Spleen (tissue), 7 donors: Measurements from ENCODE around the gene INKA1.

Source experiments
- POLR2A ChIP-seq, 3 donors: fragments of 450-650 bp; IDR thresholded peaks; one replicate each; pipeline ENCODE4 v1.5.1; 2017; ENCODE audit warnings: antibody characterized with exemption in 3 of 3, mild to moderate bottlenecking in 1 of 3
- POLR2AphosphoS5 ChIP-seq, 3 donors: sonication (generic); formaldehyde crosslinking; IDR thresholded peaks; one replicate each; pipeline ENCODE4 v1.5.1; 2017; ENCODE audit warnings: antibody characterized with exemption in 3 of 3
- TF ChIP-seq, protein P1 (sequence below), 11 experiments: fragments of 200-600 bp in 7 of 11; fragments of 450-650 bp in 4 of 11; sonication (generic) in 4 of 11; IDR thresholded peaks in 8 of 11; conservative IDR thresholded peaks in 3 of 11; 1 replicate in 7 of 11; 2 replicates in 4 of 11; pipeline versions ENCODE4 v1.4.0 to v1.8.0; 2016 to 2021; ENCODE audit warnings: antibody characterized with exemption in 11 of 11, inconsistent platforms in 4 of 11, mild to moderate bottlenecking in 1 of 11
- donor health status: DM: no; HTN: no; CAD: no; lungs with moderate emphysema.
- donor health status: DM: no; HTN: no; CAD: no.
- donor health status: DM: no; HTN: no; CAD: no.

GRCh38 chr3:49807431-49808114, 4.5 kb downstream of the INKA1 start:
- TF ChIP-seq, protein P1, sequence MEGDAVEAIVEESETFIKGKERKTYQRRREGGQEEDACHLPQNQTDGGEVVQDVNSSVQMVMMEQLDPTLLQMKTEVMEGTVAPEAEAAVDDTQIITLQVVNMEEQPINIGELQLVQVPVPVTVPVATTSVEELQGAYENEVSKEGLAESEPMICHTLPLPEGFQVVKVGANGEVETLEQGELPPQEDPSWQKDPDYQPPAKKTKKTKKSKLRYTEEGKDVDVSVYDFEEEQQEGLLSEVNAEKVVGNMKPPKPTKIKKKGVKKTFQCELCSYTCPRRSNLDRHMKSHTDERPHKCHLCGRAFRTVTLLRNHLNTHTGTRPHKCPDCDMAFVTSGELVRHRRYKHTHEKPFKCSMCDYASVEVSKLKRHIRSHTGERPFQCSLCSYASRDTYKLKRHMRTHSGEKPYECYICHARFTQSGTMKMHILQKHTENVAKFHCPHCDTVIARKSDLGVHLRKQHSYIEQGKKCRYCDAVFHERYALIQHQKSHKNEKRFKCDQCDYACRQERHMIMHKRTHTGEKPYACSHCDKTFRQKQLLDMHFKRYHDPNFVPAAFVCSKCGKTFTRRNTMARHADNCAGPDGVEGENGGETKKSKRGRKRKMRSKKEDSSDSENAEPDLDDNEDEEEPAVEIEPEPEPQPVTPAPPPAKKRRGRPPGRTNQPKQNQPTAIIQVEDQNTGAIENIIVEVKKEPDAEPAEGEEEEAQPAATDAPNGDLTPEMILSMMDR (IDR thresholded peaks at IDR 0.05 in 8 of 11, conservative IDR thresholded peaks at IDR 0.05 in 3 of 11) = no peak
- TF ChIP-seq POLR2A (IDR thresholded peaks at IDR 0.05) = no peak
- peak in 2 of 3 donors; percentile 53 to 56 for TF ChIP-seq POLR2AphosphoS5 (IDR thresholded peaks at IDR 0.05)
